ENCODE measurements around the gene EIF4G2. TPM values are rescaled to one million over a fixed set of nuclear protein-coding genes. Genes with fewer than 3 reads are reported as not detected.

The EIF4G2 gene
- total and polyA plus RNA-seq, 10 of the 15 experiments (the other 5 are each of a cell fraction or from before 2014, with no cell fraction given): 210 to 1,104 (median 713) TPM

DNA sequence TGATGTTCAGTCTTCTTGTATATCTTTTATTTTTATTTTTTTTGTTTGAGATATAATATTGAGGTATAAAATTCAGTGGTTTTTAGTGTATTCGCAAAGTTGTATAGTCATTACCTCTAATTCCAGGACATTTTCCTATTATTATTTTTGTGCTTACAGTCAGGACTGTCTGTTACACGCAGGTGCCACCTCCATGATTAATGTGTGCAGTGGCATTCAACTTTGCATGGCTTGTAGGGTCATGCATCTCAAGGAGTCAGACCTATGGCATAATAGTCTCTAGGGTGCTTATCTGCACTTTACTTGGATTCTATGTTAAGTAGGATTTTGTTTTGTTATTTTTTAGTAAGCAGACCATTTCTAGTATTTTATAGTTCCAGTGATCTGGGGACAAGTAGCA is 56.7 kb downstream of the EIF4G2 start:
- CTCF ChIA-PET: interaction anchor here (0.6 to 3.3 kb wide), 4 partner anchors 10 to 107 kb away, joined by 3 to 23 read pairs (median 13); no protein-coding TSS in a partner anchor
- no peaks in the 10 kb centered on the region for H4K20me1 ChIP-seq (ENCODE audit: control insufficient read depth, insufficient read depth)
- no peak overlapping the region; the same call in 1 of the 2 replicates for H2AFZ ChIP-seq (ENCODE audit: control insufficient read depth, low read depth, low read length)
- SMC1A ChIA-PET (ENCODE audit: uncharacterized antibody, unreplicated experiment): interaction anchor here (0.9 to 1.2 kb wide), 5 partner anchors 10 to 225 kb away, joined by 3 to 5 read pairs (median 5); partner anchors contain the start of gene EIF4G2
- RAD21 ChIA-PET (ENCODE audit: unreplicated experiment): no interaction called here
- peaks cover 21% of the 10 kb centered on the region for H3K79me2 ChIP-seq (ENCODE audit: control insufficient read depth, insufficient read depth, low read length)
- no peaks in the 10 kb centered on the region for H3K27me3 ChIP-seq (replicated peaks in 1 of 2; ENCODE audit: control insufficient read depth in 2 of 2, insufficient read depth in 2 of 2, low read length in 1 of 2)
- H3K36me3 ChIP-seq (ENCODE audit: control insufficient read depth in 2 of 2, insufficient read depth in 2 of 2, low read length in 1 of 2): peaks cover under 1 to 12% of the 10 kb centered on the region in 2 experiments
- FAIRE-seq (no peak), DNase-seq (ENCODE audit: low read depth, low spot score) (no peak), ATAC-seq (0 out of 3 replicates have a peak, but pooled peaks have one; percentile 13)
- WGBS (ENCODE audit: insufficient coverage, insufficient replicate concordance, low lambda C conversion rate, missing lambda C conversion rate): 27% methylated on average over 2 of the region's 2 CpGs
- H3K27ac ChIP-seq (ENCODE audit: control insufficient read depth, insufficient read depth): peak overlapping the region; percentile 93
- POLR2A ChIA-PET: interaction anchor here (0.9 to 1.9 kb wide), 3 partner anchors 10 to 57 kb away, joined by 3 to 5 read pairs (median 5); partner anchors contain the start of gene EIF4G2
- H3K4me3 ChIP-seq: peak overlapping the region; percentile 92
- BruUV-seq (replicated peaks): TSS peak; percentile 55
- peak overlapping the region; percentile 64 for H3K4me2 ChIP-seq (ENCODE audit: control insufficient read depth, insufficient read depth)
- H3K4me1 ChIP-seq (ENCODE audit: control insufficient read depth, insufficient read depth, low read length): peaks cover 3% of the 10 kb centered on the region; the same call in 1 of the 2 replicates
- peak overlapping the region; percentile 94 for H3K9ac ChIP-seq (ENCODE audit: control insufficient read depth, insufficient read depth, low read length)
- intact Hi-C loops (cut with micrococcal nuclease; ENCODE audit: unreplicated experiment) (loop anchor here (5.0 kb wide), 3 partner anchors 55 to 295 kb away; partner anchors contain the start of genes AMPD3, EIF4G2 and ZBED5), in situ Hi-C loops (cut with MboI) (no loop called here)
- H3K9me3 ChIP-seq (replicated peaks; ENCODE audit: control insufficient read depth, insufficient read depth, low read length): no peaks in the 10 kb centered on the region
- TF ChIP-seq PKNOX1 (IDR thresholded peaks at IDR 0.05) (peak; percentile 38; the same call in 1 of the 2 replicates), ZNF217 (IDR thresholded peaks at IDR 0.05) (no peak)
- TF ChIP-seq, protein P1, sequence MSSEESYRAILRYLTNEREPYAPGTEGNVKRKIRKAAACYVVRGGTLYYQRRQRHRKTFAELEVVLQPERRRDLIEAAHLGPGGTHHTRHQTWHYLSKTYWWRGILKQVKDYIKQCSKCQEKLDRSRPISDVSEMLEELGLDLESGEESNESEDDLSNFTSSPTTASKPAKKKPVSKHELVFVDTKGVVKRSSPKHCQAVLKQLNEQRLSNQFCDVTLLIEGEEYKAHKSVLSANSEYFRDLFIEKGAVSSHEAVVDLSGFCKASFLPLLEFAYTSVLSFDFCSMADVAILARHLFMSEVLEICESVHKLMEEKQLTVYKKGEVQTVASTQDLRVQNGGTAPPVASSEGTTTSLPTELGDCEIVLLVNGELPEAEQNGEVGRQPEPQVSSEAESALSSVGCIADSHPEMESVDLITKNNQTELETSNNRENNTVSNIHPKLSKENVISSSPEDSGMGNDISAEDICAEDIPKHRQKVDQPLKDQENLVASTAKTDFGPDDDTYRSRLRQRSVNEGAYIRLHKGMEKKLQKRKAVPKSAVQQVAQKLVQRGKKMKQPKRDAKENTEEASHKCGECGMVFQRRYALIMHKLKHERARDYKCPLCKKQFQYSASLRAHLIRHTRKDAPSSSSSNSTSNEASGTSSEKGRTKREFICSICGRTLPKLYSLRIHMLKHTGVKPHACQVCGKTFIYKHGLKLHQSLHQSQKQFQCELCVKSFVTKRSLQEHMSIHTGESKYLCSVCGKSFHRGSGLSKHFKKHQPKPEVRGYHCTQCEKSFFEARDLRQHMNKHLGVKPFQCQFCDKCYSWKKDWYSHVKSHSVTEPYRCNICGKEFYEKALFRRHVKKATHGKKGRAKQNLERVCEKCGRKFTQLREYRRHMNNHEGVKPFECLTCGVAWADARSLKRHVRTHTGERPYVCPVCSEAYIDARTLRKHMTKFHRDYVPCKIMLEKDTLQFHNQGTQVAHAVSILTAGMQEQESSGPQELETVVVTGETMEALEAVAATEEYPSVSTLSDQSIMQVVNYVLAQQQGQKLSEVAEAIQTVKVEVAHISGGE (CRISPR knock-in tag; IDR thresholded peaks at IDR 0.05): no peak

Data from GM12878 (cell line).